ENCODE measurements around the gene GLUL. TPM values are rescaled to one million over a fixed set of nuclear protein-coding genes. Genes with fewer than 3 reads are reported as not detected.

GLUL gene
- total RNA-seq, 4 donors from 2014 or later: 379 to 565 (median 483) TPM

- H3K4me3 ChIP-seq: no peak overlapping the region
- no peaks in the 10 kb centered on the region for H3K4me1 ChIP-seq
- TF ChIP-seq POLR2A (IDR thresholded peaks at IDR 0.05): no peak
- TF ChIP-seq CTCF (IDR thresholded peaks at IDR 0.05): no peak
- intact Hi-C loops (cut with DNase I; ENCODE audit: low total_unique reads): no loop called here
- no peaks in the 10 kb centered on the region for H3K9me3 ChIP-seq
- H3K27ac ChIP-seq: no peak overlapping the region
- no peaks in the 10 kb centered on the region for H3K27me3 ChIP-seq
- H3K36me3 ChIP-seq: no peaks in the 10 kb centered on the region
- no peak for DNase-seq
Observed at GRCh38 chr1:182368358-182368757, 23.2 kb downstream of the GLUL start.

- no peak overlapping the region for H3K27ac ChIP-seq
- H3K27me3 ChIP-seq: no peaks in the 10 kb centered on the region
- TF ChIP-seq CTCF (IDR thresholded peaks at IDR 0.05) (no peak), POLR2A (IDR thresholded peaks at IDR 0.05) (no peak)
- H3K36me3 ChIP-seq: no peaks in the 10 kb centered on the region
- no peak for DNase-seq
- no peaks in the 10 kb centered on the region for H3K4me1 ChIP-seq
- intact Hi-C loops (cut with DNase I; ENCODE audit: low total_unique reads): no loop called here
- H3K4me3 ChIP-seq: no peak overlapping the region
- H3K9me3 ChIP-seq: no peaks in the 10 kb centered on the region
Observed at GRCh38 chr1:182367926-182368325, 23.7 kb downstream of the GLUL start.

- H3K27me3 ChIP-seq: no peaks in the 10 kb centered on the region
- H3K4me3 ChIP-seq: no peak overlapping the region
- H3K4me1 ChIP-seq: no peaks in the 10 kb centered on the region
- intact Hi-C loops (cut with DNase I; ENCODE audit: low total_unique reads): no loop called here
- no peaks in the 10 kb centered on the region for H3K9me3 ChIP-seq
- no peak for TF ChIP-seq CTCF (IDR thresholded peaks at IDR 0.05)
- TF ChIP-seq POLR2A (IDR thresholded peaks at IDR 0.05): no peak
- H3K27ac ChIP-seq: no peak overlapping the region
- H3K36me3 ChIP-seq: no peaks in the 10 kb centered on the region
- no peak for DNase-seq
Observed at GRCh38 chr1:182366596-182366995, 25.0 kb downstream of the GLUL start.

GRCh38 chr1:182359645-182360044, 31.9 kb downstream of the GLUL start:
- H3K27ac ChIP-seq: no peak overlapping the region
- intact Hi-C loops (cut with DNase I; ENCODE audit: low total_unique reads): no loop called here
- DNase-seq: no peak

GRCh38 chr1:182357913-182358312, 33.7 kb downstream of the GLUL start:
- Histone ChIP-seq H3K27ac (no peak overlapping the region), H3K9me3 (no peaks in the 10 kb centered on the region), H3K4me3 (no peak overlapping the region), H3K27me3 (no peaks in the 10 kb centered on the region), H3K4me1 (no peaks in the 10 kb centered on the region), H3K36me3 (no peaks in the 10 kb centered on the region)
- intact Hi-C loops (cut with DNase I; ENCODE audit: low total_unique reads): no loop called here
- no peak for DNase-seq
- TF ChIP-seq CTCF (IDR thresholded peaks at IDR 0.05) (no peak), POLR2A (IDR thresholded peaks at IDR 0.05) (no peak)

More at GRCh38 chr1:182359645-182360044, 31.9 kb downstream of the GLUL start:
- Histone ChIP-seq H3K9me3 (no peaks in the 10 kb centered on the region), H3K36me3 (no peaks in the 10 kb centered on the region), H3K4me3 (no peak overlapping the region), H3K27me3 (no peaks in the 10 kb centered on the region), H3K4me1 (no peaks in the 10 kb centered on the region)
- TF ChIP-seq POLR2A (IDR thresholded peaks at IDR 0.05) (no peak), CTCF (IDR thresholded peaks at IDR 0.05) (no peak)

Measured in uterus (tissue), 4 donors.